HG02840 (cell line): Measurements from ENCODE around the gene CNKSR2.
A peak's percentile ranks its signal among the peaks of the same experiment; 100 is the strongest.
"Not testable (repeated sequence)": the region's sequence is repeated elsewhere in the genome, so short reads cannot be mapped to it uniquely, and the experiment has no call there.

Experiments used
- ATAC-seq: cut with Tn5 transposase; IDR thresholded peaks from one replicate; pipeline ENCODE4 v1.9.1; 2021; ENCODE audit warnings: mild to moderate bottlenecking, moderate library complexity, moderate number of reproducible peaks; ENCODE audit not compliant: unreplicated experiment, low FRiP score

The CNKSR2 gene

GRCh38 chrX:21437036-21437435 lies 62.8 kb downstream of the CNKSR2 start:
- ATAC-seq = no peak

- peak; percentile 94 for ATAC-seq
Measured at GRCh38 chrX:21438792-21439191, 64.6 kb downstream of the CNKSR2 start.

- ATAC-seq = no peak
Measured at GRCh38 chrX:21440911-21441310, 66.7 kb downstream of the CNKSR2 start.

GRCh38 chrX:21457718-21458117 lies 83.5 kb downstream of the CNKSR2 start:
- ATAC-seq = no peak

- no peak for ATAC-seq
Measured at GRCh38 chrX:21469071-21469470, 94.9 kb downstream of the CNKSR2 start.

- ATAC-seq = no peak
Measured at GRCh38 chrX:21476909-21477308, 102.7 kb downstream of the CNKSR2 start.

- no peak for ATAC-seq
Measured at GRCh38 chrX:21479695-21480270, 105.6 kb downstream of the CNKSR2 start.

GRCh38 chrX:21481761-21482160 lies 107.5 kb downstream of the CNKSR2 start:
- no peak for ATAC-seq

- not testable (repeated sequence) for ATAC-seq
Measured at GRCh38 chrX:21484051-21484450, 109.8 kb downstream of the CNKSR2 start.

GRCh38 chrX:21487832-21488231 lies 113.6 kb downstream of the CNKSR2 start:
- no peak for ATAC-seq

GRCh38 chrX:21490341-21490740 lies 116.1 kb downstream of the CNKSR2 start:
- no peak for ATAC-seq

GRCh38 chrX:21493226-21493830 lies 119.1 kb downstream of the CNKSR2 start:
- ATAC-seq = no peak

GRCh38 chrX:21503593-21503992 lies 129.4 kb downstream of the CNKSR2 start:
- ATAC-seq = no peak

GRCh38 chrX:21509912-21510311 lies 135.7 kb downstream of the CNKSR2 start:
- no peak for ATAC-seq

- ATAC-seq = no peak
Measured at GRCh38 chrX:21524008-21524407, 149.8 kb downstream of the CNKSR2 start.

GRCh38 chrX:21528076-21528475 lies 153.9 kb downstream of the CNKSR2 start:
- no peak for ATAC-seq

GRCh38 chrX:21529771-21530170 lies 155.6 kb downstream of the CNKSR2 start:
- no peak for ATAC-seq

- ATAC-seq = not testable (repeated sequence)
Measured at GRCh38 chrX:21544642-21545041, 170.4 kb downstream of the CNKSR2 start.

- no peak for ATAC-seq
Measured at GRCh38 chrX:21559417-21559816, 185.2 kb downstream of the CNKSR2 start.

- no peak for ATAC-seq
Measured at GRCh38 chrX:21565025-21565424, 190.8 kb downstream of the CNKSR2 start.

GRCh38 chrX:21574793-21575192 lies 200.6 kb downstream of the CNKSR2 start:
- ATAC-seq = no peak

GRCh38 chrX:21581479-21581878 lies 207.3 kb downstream of the CNKSR2 start:
- ATAC-seq = no peak
